Esophagus muscularis mucosa (tissue), 3 donors: ENCODE measurements around the gene PSMC3.

Experiments used
- CTCF ChIP-seq, 3 experiments: fragments of 200-600 bp in 2 of 3; fragments of 450-650 bp in 1 of 3; sonication (generic) in 2 of 3; IDR thresholded peaks; one replicate each; pipeline ENCODE4 v1.5.1; 2017 to 2019; ENCODE audit warnings: antibody characterized with exemption in 3 of 3, mild to moderate bottlenecking in 2 of 3, moderate library complexity in 1 of 3
- POLR2A ChIP-seq: fragments of 450-650 bp; IDR thresholded peaks from one replicate; pipeline ENCODE4 v1.6.1; 2017; ENCODE audit warnings: antibody characterized with exemption, moderate library complexity, mild to moderate bottlenecking, low read depth
- POLR2AphosphoS5 ChIP-seq, 2 donors: sonication (generic); formaldehyde crosslinking; IDR thresholded peaks; one replicate each; pipeline ENCODE4 v1.6.1; 2017; ENCODE audit warnings: antibody characterized with exemption in 2 of 2

GRCh38 chr11:47418454-47419259 is 7.6 kb downstream of the PSMC3 start:
- no peak for TF ChIP-seq POLR2A
- no peak for TF ChIP-seq CTCF (IDR thresholded peaks at IDR 0.05)
- TF ChIP-seq POLR2AphosphoS5 (IDR thresholded peaks at IDR 0.05), result peak in 1 of 2 donors; percentile 8
